ENCODE data around the gene CHRDL2. TPM values are rescaled to one million over a fixed set of nuclear protein-coding genes. Genes with fewer than 3 reads are reported as not detected.

CHRDL2 gene
- total RNA-seq, 1 experiment from 2014 or later, result 0.37 TPM

- TF ChIP-seq HMGA2 (CRISPR knock-in tag; IDR thresholded peaks at IDR 0.05) (no peak), ZNF671 (CRISPR knock-in tag; IDR thresholded peaks at IDR 0.05) (no peak), AR (CRISPR knock-in tag; IDR thresholded peaks at IDR 0.05) (no peak), AFF4 (CRISPR knock-in tag; IDR thresholded peaks at IDR 0.05; ENCODE audit: borderline replicate concordance) (no peak), ZSCAN18 (CRISPR knock-in tag; IDR thresholded peaks at IDR 0.05) (no peak), FOXK1 (CRISPR knock-in tag; IDR thresholded peaks at IDR 0.05) (no peak), GRHL2 (CRISPR knock-in tag; IDR thresholded peaks at IDR 0.05; ENCODE audit: insufficient replicate concordance, severe bottlenecking) (no peak), NFE2L1 (CRISPR knock-in tag; IDR thresholded peaks at IDR 0.05) (no peak), SMAD3 (CRISPR knock-in tag; IDR thresholded peaks at IDR 0.05; ENCODE audit: borderline replicate concordance) (no peak), FOXP4 (CRISPR knock-in tag; IDR thresholded peaks at IDR 0.05) (no peak), ATF2 (CRISPR knock-in tag; IDR thresholded peaks at IDR 0.05; ENCODE audit: borderline replicate concordance, low read depth) (no peak), ARID4B (CRISPR knock-in tag; IDR thresholded peaks at IDR 0.05; ENCODE audit: borderline replicate concordance) (no peak)
Measured at GRCh38 chr11:74755395-74755995, 24.3 kb upstream of the CHRDL2 start (continued).

All from WTC11 (cell line).